Stimulated activated naive CD8-positive, alpha-beta T cell treated with anti-CD3 and anti-CD28 coated beads, Interleukin-15, Interleukin-2, amounts not matched to agents 100 ng/mL and 50 ng/mL, for 24 hours (primary cell): Measurements from ENCODE around the gene STK24.
A peak's percentile ranks its signal among the peaks of the same experiment; 100 is the strongest.

Experiments
- H3K27ac Mint-ChIP-seq: one replicate; pipeline ENCODE4 v1.8.0; 2021; ENCODE audit warnings: mild to moderate bottlenecking, mixed read lengths
- H3K27me3 Mint-ChIP-seq: one replicate; pipeline ENCODE4 v1.8.0; 2021; ENCODE audit warnings: mixed read lengths
- H3K36me3 Mint-ChIP-seq: one replicate; pipeline ENCODE4 v1.8.0; 2021; ENCODE audit warnings: low read depth, mixed read lengths
- H3K4me1 Mint-ChIP-seq: one replicate; pipeline ENCODE4 v1.8.0; 2021; ENCODE audit warnings: low read depth, mixed read lengths
- H3K4me3 Mint-ChIP-seq: one replicate; pipeline ENCODE4 v1.8.0; 2021; ENCODE audit warnings: mild to moderate bottlenecking, mixed read lengths
- H3K9me3 Mint-ChIP-seq: one replicate; pipeline ENCODE4 v1.8.0; 2021; ENCODE audit warnings: mixed read lengths

Gene STK24

GRCh38 chr13:98549006-98549727 is 27.7 kb downstream of the STK24 start:
- peak overlapping the region; percentile 84 for H3K27ac Mint-ChIP-seq
- H3K27me3 Mint-ChIP-seq: no peaks in the 10 kb centered on the region
- H3K4me3 Mint-ChIP-seq: no peak overlapping the region
- no peaks in the 10 kb centered on the region for H3K9me3 Mint-ChIP-seq
- H3K4me1 Mint-ChIP-seq: peaks cover 88% of the 10 kb centered on the region
- H3K36me3 Mint-ChIP-seq: peaks cover 62% of the 10 kb centered on the region

GRCh38 chr13:98548230-98548629 is 28.7 kb downstream of the STK24 start:
- no peak overlapping the region for H3K4me3 Mint-ChIP-seq
- H3K27ac Mint-ChIP-seq: peak overlapping the region; percentile 61
- H3K4me1 Mint-ChIP-seq: peaks cover 88% of the 10 kb centered on the region
- H3K9me3 Mint-ChIP-seq: no peaks in the 10 kb centered on the region
- no peaks in the 10 kb centered on the region for H3K27me3 Mint-ChIP-seq
- H3K36me3 Mint-ChIP-seq: peaks cover 57% of the 10 kb centered on the region

GRCh38 chr13:98547455-98547854 is 29.5 kb downstream of the STK24 start:
- Mint-ChIP-seq H3K9me3 (no peaks in the 10 kb centered on the region), H3K27me3 (no peaks in the 10 kb centered on the region), H3K4me3 (no peak overlapping the region), H3K27ac (peak overlapping the region; percentile 65), H3K36me3 (peaks cover 55% of the 10 kb centered on the region), H3K4me1 (peaks cover 93% of the 10 kb centered on the region)

- no peaks in the 10 kb centered on the region for H3K27me3 Mint-ChIP-seq
- H3K27ac Mint-ChIP-seq: peak overlapping the region; percentile 71
- H3K4me3 Mint-ChIP-seq: no peak overlapping the region
- H3K9me3 Mint-ChIP-seq: no peaks in the 10 kb centered on the region
- H3K36me3 Mint-ChIP-seq: peaks cover 45% of the 10 kb centered on the region
- peaks cover 94% of the 10 kb centered on the region for H3K4me1 Mint-ChIP-seq
Observed at GRCh38 chr13:98546402-98546801, 30.5 kb downstream of the STK24 start.

GRCh38 chr13:98544104-98544710 is 32.7 kb downstream of the STK24 start:
- Mint-ChIP-seq H3K27ac (peak overlapping the region; percentile 75), H3K36me3 (peaks cover 29% of the 10 kb centered on the region), H3K27me3 (no peaks in the 10 kb centered on the region), H3K9me3 (no peaks in the 10 kb centered on the region), H3K4me3 (peak overlapping the region; percentile 75), H3K4me1 (peaks cover 95% of the 10 kb centered on the region)

GRCh38 chr13:98543378-98544103 is 33.4 kb downstream of the STK24 start:
- no peaks in the 10 kb centered on the region for H3K27me3 Mint-ChIP-seq
- peaks cover 29% of the 10 kb centered on the region for H3K36me3 Mint-ChIP-seq
- peaks cover 95% of the 10 kb centered on the region for H3K4me1 Mint-ChIP-seq
- peak overlapping the region; percentile 75 for H3K27ac Mint-ChIP-seq
- no peaks in the 10 kb centered on the region for H3K9me3 Mint-ChIP-seq
- H3K4me3 Mint-ChIP-seq: peak overlapping the region; percentile 75

GRCh38 chr13:98542568-98543377 is 34.1 kb downstream of the STK24 start:
- peaks cover 95% of the 10 kb centered on the region for H3K4me1 Mint-ChIP-seq
- H3K27me3 Mint-ChIP-seq: no peaks in the 10 kb centered on the region
- H3K9me3 Mint-ChIP-seq: no peaks in the 10 kb centered on the region
- peak overlapping the region; percentile 75 for H3K4me3 Mint-ChIP-seq
- peak overlapping the region; percentile 75 for H3K27ac Mint-ChIP-seq
- peaks cover 37% of the 10 kb centered on the region for H3K36me3 Mint-ChIP-seq

- H3K27ac Mint-ChIP-seq: peak overlapping the region; percentile 75
- no peaks in the 10 kb centered on the region for H3K27me3 Mint-ChIP-seq
- H3K9me3 Mint-ChIP-seq: no peaks in the 10 kb centered on the region
- peak overlapping the region; percentile 36 for H3K4me3 Mint-ChIP-seq
- H3K36me3 Mint-ChIP-seq: peaks cover 38% of the 10 kb centered on the region
- H3K4me1 Mint-ChIP-seq: peaks cover 96% of the 10 kb centered on the region
Observed at GRCh38 chr13:98541701-98542203, 35.2 kb downstream of the STK24 start.

- Mint-ChIP-seq H3K4me3 (no peak overlapping the region), H3K4me1 (peaks cover 96% of the 10 kb centered on the region), H3K27ac (peak overlapping the region; percentile 73), H3K27me3 (no peaks in the 10 kb centered on the region), H3K9me3 (no peaks in the 10 kb centered on the region), H3K36me3 (peaks cover 38% of the 10 kb centered on the region)
Observed at GRCh38 chr13:98541191-98541590, 35.7 kb downstream of the STK24 start.

GRCh38 chr13:98540476-98540875 is 36.4 kb downstream of the STK24 start:
- no peaks in the 10 kb centered on the region for H3K9me3 Mint-ChIP-seq
- no peaks in the 10 kb centered on the region for H3K27me3 Mint-ChIP-seq
- no peak overlapping the region for H3K4me3 Mint-ChIP-seq
- peaks cover 96% of the 10 kb centered on the region for H3K4me1 Mint-ChIP-seq
- H3K36me3 Mint-ChIP-seq: peaks cover 39% of the 10 kb centered on the region
- no peak overlapping the region for H3K27ac Mint-ChIP-seq

GRCh38 chr13:98539666-98540065 is 37.2 kb downstream of the STK24 start:
- peaks cover 96% of the 10 kb centered on the region for H3K4me1 Mint-ChIP-seq
- H3K27ac Mint-ChIP-seq: no peak overlapping the region
- no peaks in the 10 kb centered on the region for H3K27me3 Mint-ChIP-seq
- H3K36me3 Mint-ChIP-seq: peaks cover 38% of the 10 kb centered on the region
- no peak overlapping the region for H3K4me3 Mint-ChIP-seq
- H3K9me3 Mint-ChIP-seq: no peaks in the 10 kb centered on the region

GRCh38 chr13:98538876-98539275 is 38.0 kb downstream of the STK24 start:
- Mint-ChIP-seq H3K36me3 (peaks cover 36% of the 10 kb centered on the region), H3K4me3 (no peak overlapping the region), H3K27me3 (no peaks in the 10 kb centered on the region), H3K9me3 (no peaks in the 10 kb centered on the region), H3K27ac (peak overlapping the region; percentile 19), H3K4me1 (peaks cover 96% of the 10 kb centered on the region)

GRCh38 chr13:98537740-98538139 is 39.2 kb downstream of the STK24 start:
- Mint-ChIP-seq H3K27me3 (no peaks in the 10 kb centered on the region), H3K9me3 (no peaks in the 10 kb centered on the region), H3K36me3 (peaks cover 36% of the 10 kb centered on the region), H3K4me3 (no peak overlapping the region), H3K27ac (peak overlapping the region; percentile 19), H3K4me1 (peaks cover 92% of the 10 kb centered on the region)

- Mint-ChIP-seq H3K27me3 (no peaks in the 10 kb centered on the region), H3K27ac (peak overlapping the region; percentile 71), H3K9me3 (no peaks in the 10 kb centered on the region), H3K4me1 (peaks cover 92% of the 10 kb centered on the region), H3K4me3 (no peak overlapping the region), H3K36me3 (peaks cover 36% of the 10 kb centered on the region)
Observed at GRCh38 chr13:98537306-98537705, 39.6 kb downstream of the STK24 start.
